GM18508 (cell line): ENCODE results near the gene LMX1A.

ENCODE experiments used
- ATAC-seq: cut with Tn5 transposase; IDR thresholded peaks from one replicate; pipeline ENCODE4 v1.9.1; 2021; ENCODE audit warnings: moderate number of reproducible peaks; ENCODE audit not compliant: insufficient read depth, unreplicated experiment

Gene LMX1A

GRCh38 chr1:165369255-165369848 lies 12.8 kb upstream of the LMX1A start:
- no peak for ATAC-seq

DNA sequence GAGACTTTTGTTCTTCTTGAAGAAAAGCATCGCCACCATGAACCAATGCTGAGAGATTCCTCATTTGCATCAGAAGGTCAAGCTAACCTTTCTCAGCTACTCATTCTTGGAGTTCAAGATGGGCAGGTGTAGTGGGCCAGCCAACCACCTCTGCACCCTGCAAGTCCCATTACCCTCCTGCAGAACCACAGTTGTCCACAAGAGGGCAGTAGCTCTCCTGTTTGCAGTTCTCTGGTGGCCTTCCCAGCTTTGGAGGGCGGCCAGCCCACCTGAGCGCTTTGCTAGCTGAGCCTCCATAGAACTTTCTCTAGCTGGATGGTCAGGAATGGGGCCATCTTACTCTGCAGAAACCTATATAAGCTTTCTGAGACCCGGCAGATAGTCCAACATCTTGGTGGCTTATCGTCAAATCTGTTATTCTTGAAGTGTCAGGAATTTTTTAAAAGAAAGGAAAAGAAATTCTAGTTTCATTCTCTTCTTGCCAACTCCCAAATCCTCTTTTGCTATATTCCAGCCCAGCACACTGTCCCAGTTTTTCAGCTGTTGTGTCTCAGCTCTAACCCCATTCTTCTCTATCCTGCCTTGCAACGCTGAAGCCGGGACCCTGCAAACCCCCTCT lies 11.0 kb upstream of the LMX1A start:
- no peak for ATAC-seq

DNA sequence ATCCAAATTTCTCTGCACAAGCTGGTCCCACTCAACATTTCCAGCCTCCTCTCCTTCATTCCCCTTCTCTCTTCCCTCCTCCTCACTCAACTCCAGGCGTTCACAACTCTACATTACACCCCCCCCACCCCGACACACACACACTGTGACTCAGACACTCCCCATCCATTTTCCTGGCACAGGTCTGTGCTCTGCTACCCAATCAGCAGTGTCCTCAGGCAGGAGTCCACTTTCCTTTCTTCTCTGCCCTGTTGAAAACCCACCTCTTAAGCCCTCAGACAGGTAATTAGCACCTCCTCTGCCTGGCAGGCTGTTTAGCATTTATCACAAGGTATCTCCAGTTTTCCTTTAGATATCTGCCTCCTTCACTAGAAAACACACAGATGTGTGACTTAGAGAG lies 8.8 kb upstream of the LMX1A start:
- no peak for ATAC-seq

DNA sequence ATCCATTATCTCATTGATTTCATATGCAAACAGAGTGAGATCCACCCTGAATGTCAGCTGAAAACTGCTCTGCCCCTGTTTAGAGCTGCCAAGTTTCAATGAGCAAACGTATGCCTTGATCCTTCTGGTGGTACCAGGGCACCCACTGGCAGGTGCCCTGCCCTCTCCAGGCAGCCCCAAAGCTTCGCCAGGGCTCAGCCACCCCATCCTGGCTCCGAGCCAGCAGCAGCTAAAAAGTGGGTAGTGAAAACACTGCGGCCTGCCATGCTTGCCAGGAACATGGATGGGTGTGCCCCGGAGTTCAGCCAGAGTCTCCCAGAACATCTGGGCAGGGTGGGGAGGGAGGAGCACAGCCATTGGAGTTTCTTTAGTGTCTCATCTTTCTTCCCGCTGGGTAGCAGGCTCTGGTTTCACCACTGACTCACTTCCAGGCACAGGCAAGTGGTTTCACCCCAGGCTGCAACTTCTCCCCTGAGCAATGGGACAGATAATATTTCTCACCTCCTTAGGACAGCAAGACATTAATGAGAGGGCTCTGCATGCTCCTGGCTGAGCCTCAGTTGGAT lies 8.1 kb upstream of the LMX1A start:
- ATAC-seq: no peak

GRCh38 chr1:165356876-165357275 lies 361 bp upstream of the LMX1A start:
- no peak for ATAC-seq

DNA sequence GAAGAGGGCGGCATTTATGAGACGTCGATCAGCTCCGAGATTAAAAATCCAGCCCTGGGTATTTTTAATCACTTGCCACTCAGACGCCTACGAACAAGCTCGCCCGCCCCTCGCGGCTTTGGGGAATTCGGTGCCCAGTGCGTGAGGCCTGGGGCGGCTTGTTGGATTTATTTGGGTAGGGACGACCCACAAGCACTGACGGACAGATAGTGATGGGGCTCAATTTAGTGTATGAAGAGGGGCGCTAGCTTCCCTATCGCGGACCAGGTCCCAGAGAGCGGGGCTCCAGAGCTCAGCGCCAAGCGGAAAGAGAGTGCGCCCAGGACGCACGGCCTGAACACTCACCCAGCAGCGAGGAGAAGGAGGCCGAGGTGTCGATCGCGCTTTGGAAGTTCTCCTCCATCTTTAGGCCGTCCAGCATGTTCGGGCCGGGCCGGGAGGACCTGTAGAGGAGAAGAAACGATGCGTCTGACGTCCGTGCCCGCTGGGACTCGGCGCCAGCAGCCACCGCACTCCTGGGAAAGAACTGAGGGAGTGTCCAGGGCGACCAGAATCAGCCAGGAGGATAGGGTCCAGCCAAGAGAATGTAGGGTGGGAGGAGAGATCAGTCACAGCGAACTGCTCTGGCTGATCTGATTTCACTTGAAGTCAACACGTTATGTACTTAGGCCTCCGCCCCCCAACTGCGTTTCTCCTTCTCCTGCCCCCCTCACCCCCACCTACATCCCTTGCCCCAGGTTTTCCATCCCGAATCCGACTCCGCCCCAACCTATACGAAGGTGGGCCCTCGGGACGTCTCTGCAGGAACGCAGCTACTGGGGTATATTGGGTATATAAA lies 1.2 kb downstream of the LMX1A start:
- no peak for ATAC-seq

DNA sequence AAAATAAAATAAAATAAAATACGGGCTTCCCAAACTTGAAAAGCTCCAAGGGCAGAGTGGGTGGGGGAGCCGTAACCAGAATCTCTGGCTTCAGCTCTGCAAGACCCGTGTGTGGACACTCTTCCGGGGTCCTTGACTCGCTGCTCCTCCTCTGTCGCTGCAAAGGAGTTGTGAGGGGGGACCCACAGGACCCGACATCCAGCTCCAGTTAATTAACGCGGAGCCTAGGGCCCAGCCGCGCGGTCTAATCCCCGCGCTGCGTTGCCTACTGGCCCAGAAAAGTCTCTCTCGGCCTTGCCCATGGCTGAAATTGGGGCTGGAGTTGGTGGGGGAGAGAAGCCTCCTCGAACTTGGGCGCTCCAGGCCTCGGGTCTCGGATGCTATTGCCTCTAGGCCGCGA lies 1.8 kb downstream of the LMX1A start:
- ATAC-seq: no peak

GRCh38 chr1:165353731-165354671 lies 2.5 kb downstream of the LMX1A start:
- ATAC-seq: no peak

DNA sequence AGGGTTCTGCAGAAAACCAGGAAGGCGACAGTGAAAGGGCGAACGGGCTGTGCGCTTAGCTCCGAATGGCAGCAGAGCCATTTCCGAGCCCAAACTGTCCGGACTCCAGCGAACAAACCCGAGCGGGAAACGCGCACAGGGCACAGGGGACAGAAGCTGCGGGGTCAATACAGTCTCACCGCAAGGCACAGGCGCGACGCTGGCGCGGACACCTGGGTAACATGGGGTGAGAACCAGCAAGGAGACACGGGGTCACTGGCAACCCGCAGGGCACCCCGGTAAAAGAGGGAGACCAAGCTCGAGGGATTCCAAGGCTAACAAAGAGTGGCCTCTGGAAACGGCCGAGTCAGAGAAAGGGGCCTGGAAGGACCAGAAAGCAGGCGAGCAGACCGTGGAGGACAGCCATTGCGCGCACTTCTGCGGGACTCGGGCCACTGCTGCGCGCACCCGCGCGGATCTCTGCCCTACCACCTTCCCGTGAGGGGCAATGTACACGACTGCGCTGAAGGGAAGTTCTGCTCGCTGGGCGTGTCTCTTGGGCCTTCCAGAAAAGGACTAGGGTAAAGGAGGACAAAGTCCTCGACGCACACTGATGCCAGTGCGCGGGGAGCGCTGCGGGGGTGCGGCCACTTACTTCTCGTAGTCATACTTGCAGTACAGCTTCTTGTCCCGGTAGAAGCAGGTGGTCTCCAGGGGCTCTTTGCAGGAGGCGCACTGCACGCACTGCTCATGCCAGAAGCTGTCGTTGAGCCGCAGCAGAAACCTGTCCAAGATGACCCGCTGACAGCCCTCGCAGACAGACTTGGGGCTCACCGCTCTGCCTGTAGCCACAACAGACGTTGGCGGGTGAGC lies 3.8 kb downstream of the LMX1A start:
- ATAC-seq: no peak

- no peak for ATAC-seq
These were observed 4.6 kb downstream of the LMX1A start for GRCh38 chr1:165351863-165352441.

DNA sequence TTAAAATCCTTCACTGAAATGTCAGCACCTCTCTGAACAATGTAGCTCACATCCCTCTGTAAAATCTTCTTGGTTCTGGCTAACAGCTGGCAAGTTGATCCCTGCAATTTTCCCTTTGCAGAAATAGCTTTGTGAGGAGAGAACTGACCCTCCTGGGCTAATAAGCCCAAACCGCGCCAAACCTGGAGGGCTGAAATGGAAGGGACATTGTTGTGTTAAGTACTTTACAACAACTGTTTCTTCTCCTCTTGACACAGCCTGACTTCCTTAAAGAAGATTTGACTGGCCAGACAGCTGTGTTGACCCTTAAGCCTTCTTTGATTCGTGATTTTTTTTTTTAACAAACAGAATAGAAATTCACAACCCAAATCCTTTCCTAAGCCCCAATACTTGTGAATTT lies 5.7 kb downstream of the LMX1A start:
- no peak for ATAC-seq

GRCh38 chr1:165345502-165345901 lies 11.0 kb downstream of the LMX1A start:
- ATAC-seq: no peak

DNA sequence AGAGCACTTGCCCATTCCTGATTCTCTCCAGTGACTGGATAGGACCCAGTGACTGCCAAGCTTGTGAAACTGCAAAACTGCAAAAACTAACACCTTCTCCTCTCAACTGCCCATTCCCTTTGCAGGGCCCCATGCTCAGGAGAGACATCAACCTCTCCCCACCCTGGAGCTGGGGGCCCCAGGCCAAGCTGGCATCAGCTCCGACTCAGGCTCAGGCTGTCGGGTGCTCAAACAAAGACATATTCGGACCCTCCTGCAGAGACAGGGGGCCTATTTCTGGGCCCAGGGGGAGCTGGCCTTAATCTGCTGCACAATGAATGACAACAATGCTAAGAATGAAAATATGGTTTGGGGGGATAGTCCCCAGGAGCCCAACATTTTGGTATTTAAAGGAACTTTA lies 11.8 kb downstream of the LMX1A start:
- ATAC-seq: no peak

DNA sequence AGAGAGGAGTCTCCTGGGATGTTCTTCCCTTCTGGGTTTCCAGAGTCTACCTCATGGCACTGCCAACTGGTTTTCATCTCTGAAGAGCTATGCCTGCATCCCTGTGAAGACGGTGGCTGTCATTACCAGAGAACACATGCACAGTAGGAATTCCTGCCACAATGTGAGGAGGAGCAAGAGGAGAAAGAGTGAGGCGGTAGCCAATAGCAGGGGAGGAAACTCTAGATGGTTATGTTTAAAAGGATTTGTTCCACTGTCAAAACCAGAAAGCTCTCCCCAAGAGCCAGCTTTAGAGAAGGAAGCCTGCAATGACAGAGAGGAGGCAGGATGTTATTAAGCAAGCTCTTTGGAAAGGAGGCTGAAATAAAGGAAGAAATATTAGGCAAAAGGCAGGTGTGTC lies 12.3 kb downstream of the LMX1A start:
- ATAC-seq: no peak

- ATAC-seq: no peak
These were observed 13.9 kb downstream of the LMX1A start for GRCh38 chr1:165342587-165342986.

- ATAC-seq: no peak
These were observed 14.3 kb downstream of the LMX1A start for GRCh38 chr1:165342168-165342567.

GRCh38 chr1:165339164-165339563 lies 17.4 kb downstream of the LMX1A start:
- no peak for ATAC-seq

DNA sequence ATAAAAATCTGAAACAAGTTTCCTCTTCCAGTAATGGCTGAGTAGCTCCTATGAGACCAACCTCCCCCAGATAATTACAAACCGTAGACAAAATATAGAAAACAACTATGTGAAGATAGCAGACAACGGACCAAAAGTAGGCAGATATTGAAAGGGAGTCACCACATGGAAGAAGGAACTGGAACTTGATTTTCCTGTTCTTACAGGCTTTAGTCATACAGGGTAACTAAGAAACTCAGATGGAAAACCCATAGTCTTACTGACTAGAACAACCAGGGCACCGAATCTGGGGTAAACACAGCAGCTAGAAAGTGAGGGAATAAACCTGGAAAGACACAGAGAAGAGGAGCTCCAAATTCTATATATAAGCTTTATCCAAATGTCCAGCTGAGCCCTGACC lies 26.0 kb downstream of the LMX1A start:
- ATAC-seq: no peak

GRCh38 chr1:165329104-165329503 lies 27.4 kb downstream of the LMX1A start:
- ATAC-seq: no peak
